PFSK-1 (cell line): ENCODE measurements around the gene MTX3.

Experiments
- FOXP2 ChIP-seq: optimal IDR thresholded peaks from 2 replicates; pipeline ENCODE3; 2011; ENCODE audit warnings: borderline replicate concordance, control low read depth, inconsistent platforms; ENCODE audit not compliant: insufficient read depth; ENCODE audit errors: extremely low read length, extremely low read depth
- POLR2AphosphoS5 ChIP-seq: IDR thresholded peaks from 2 replicates; pipeline ENCODE4 v1.6.1; 2012; ENCODE audit warnings: low read depth, mild to moderate bottlenecking, control low read depth, low read length, moderate library complexity
- REST ChIP-seq, 2 experiments: IDR thresholded peaks; 2 replicates each; pipeline versions ENCODE4 v1.6.1 to v1.8.0; 2011 to 2012; ENCODE audit warnings: low read depth in 2 of 2, low read length in 2 of 2, control low read depth in 1 of 2, inconsistent platforms in 1 of 2, mild to moderate bottlenecking in 1 of 2, moderate library complexity in 1 of 2; ENCODE audit not compliant: insufficient read depth in 1 of 2
- SIN3A ChIP-seq: IDR thresholded peaks from 2 replicates; pipeline ENCODE4 v1.6.1; 2012; ENCODE audit warnings: mild to moderate bottlenecking, low read length, moderate library complexity, borderline replicate concordance; ENCODE audit not compliant: insufficient read depth
- TAF1 ChIP-seq: IDR thresholded peaks from 2 replicates; pipeline ENCODE4 v1.6.1; 2012; ENCODE audit warnings: low read length, control low read depth, borderline replicate concordance; ENCODE audit not compliant: insufficient read depth

Gene MTX3

DNA sequence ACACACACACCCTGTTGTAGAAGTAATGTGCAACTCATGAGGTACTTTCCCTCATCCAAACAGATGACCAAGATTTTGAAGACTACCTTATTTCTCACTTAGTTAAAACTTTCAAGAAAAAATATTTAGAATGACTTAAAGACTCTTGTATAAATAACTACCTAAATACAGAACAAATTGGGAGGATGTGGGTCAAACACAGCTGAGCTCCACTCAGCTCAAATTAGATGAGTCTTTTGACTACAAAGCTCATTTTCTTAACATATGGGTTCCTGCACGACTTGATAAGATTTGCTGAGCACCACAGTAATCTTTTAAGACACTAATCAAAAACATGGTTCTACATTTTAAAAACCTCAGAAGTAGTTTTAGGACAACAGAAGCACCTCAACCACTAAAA lies 8.9 kb downstream of the MTX3 start:
- TF ChIP-seq SIN3A (no peak), REST (IDR thresholded peaks at IDR 0.05; ENCODE audit: insufficient read depth in 1 of 2, low read depth in 2 of 2, low read length in 2 of 2) (no peak), FOXP2 (no peak), TAF1 (no peak)

DNA sequence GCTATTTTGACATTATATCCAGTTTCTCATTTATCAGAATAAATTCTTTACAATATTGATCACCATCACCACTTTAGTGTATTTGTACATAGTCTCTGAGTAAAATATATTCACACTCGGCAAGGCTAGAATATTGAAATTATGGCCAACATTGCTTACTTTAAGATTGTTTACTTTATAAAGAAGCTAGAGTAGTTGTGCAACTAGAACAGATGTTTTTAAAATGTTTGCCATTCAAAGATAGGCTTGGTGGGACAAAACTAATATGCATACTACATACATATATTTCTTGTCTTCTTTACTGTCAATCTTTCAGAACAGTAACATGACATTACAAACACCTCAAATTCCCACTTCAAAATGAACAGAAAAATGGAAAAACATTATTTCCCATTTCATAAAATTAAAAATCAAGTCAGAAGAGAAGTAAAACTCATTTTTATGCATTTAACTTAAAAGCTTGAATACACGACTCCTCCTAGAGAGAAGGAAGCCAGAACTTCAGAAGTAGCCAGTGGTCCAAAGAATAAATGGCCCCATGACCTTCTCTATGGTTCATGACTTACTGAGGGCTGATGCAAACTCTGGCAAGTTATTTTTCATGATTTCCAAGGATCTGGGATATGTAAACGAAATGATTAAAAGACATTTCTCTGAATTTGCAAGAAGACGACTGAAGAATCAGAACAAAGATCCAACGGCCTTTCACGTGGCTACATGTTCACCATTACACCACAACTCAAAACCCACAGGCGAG lies 14.1 kb downstream of the MTX3 start:
- no peak for TF ChIP-seq SIN3A
- no peak for TF ChIP-seq POLR2AphosphoS5
- no peak for TF ChIP-seq REST (IDR thresholded peaks at IDR 0.05; ENCODE audit: insufficient read depth in 1 of 2, low read depth in 2 of 2, low read length in 2 of 2)
- no peak for TF ChIP-seq FOXP2
- no peak for TF ChIP-seq TAF1

DNA sequence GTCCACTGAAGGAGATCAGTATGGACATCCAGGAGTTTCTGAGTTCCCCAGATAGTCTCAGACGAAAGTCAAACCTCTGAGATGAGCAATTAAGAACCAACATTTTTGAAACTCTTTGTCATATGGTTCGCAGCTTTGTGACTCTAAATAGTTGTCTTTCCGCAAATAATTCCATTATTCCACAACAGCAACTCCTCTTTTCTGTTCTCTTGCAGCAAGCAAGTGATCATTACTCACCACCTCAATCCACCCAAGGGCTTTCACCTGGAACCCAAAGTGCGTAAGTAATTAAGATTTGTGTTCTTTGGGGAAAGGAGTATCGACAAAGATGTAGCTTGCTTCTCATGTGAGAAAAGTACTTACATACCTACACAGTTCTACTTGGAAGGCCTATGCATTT lies 15.6 kb downstream of the MTX3 start:
- no peak for TF ChIP-seq POLR2AphosphoS5
- no peak for TF ChIP-seq FOXP2
- no peak for TF ChIP-seq TAF1
- no peak for TF ChIP-seq SIN3A
- no peak for TF ChIP-seq REST (IDR thresholded peaks at IDR 0.05; ENCODE audit: insufficient read depth in 1 of 2, low read depth in 2 of 2, low read length in 2 of 2)

DNA sequence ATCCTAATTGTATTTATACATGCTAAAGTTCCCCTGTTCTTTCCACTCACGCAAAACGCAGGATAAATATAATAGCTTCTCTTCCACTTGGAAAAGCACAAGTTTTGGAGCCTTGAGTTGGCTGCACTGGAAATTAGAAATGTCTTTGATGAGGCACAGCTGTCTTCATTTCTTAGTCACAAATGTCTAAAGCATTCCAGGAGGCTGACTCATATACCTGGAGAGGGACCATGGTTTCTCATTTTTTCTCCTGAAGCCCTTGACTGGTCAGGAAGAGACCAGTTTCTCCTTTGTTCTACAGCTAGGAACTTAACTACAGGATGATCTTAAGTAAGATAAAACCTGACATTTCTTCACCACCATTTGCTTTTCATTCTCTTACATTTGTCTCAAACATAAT lies 16.2 kb downstream of the MTX3 start:
- TF ChIP-seq POLR2AphosphoS5 (no peak), SIN3A (no peak), REST (IDR thresholded peaks at IDR 0.05; ENCODE audit: insufficient read depth in 1 of 2, low read depth in 2 of 2, low read length in 2 of 2) (no peak), FOXP2 (no peak), TAF1 (no peak)
